Measurements from ENCODE around the gene BCL2L13.
"Not testable (repeated sequence)": the region's sequence is repeated elsewhere in the genome, so short reads cannot be mapped to it uniquely, and the experiment has no call there.

Gene BCL2L13

DNA sequence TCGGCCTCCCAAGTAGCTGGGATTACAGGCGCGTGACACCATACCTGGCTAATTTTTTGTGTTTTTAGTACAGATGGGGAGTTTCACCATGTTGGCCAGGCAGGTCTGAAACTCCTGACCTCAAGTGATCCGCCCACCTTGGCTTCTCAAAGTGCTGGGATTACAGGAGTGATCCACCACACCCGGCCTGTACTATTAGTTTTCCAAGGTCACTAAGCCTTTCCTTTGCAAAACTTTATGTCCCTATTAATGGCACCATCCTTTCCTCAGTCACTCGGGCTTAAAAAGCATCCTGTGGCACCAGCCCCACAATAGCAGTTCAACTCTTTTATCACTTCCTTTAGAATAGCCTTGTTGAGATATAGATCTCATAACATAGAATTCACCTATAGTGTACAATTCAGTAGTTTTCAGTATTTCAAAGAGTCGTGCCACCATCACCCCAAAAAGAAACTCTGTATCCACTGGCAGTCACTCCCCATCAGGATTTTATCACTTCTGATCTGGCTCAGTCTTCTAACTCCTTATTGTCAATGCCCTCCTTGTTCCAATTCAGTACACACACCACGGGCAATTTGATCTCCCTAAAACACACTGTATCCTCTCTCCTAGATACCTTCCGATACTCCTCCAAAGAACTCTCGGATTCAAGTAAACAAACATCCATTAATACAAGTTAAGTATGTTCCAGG lies 921 bp upstream of the BCL2L13 start:
- no peak for FAIRE-seq

DNA sequence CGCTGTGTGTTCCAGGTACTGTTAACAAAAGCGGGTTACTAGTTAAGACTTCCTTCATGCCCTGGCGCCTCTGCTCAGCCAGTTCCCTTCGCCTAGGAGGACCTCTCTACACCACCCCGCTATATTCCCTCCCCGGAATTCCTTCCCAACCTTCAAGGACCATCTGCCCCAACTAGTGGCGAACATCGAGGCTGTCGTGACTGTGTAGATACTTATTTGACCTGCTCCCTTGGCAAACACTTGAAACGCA lies 450 bp upstream of the BCL2L13 start:
- FAIRE-seq, result no peak

DNA sequence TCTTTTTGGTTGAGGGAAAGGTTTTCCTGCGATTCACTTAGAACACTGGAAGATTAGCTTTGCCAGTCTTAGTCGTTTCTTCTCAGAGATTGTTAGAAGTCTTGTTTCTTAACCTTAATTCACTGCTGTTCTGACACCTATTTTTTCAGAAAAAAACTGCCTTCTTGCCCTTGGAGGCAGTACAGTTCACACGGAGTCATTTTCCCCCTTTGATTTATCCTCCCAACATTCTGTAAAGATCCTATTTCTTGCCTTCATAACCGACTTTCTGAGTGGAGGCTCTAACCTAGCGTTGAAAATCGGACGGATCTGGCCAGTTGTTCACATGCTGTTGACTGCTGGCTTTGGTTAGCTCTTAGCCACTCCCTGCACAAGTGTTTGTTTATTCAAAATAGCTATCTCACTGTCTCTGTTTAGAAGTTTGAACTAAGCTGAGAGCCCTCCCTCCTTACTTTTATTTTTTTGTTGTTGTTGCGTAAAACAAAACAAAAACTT lies 737 bp downstream of the BCL2L13 start:
- FAIRE-seq, result peak; percentile 37

DNA sequence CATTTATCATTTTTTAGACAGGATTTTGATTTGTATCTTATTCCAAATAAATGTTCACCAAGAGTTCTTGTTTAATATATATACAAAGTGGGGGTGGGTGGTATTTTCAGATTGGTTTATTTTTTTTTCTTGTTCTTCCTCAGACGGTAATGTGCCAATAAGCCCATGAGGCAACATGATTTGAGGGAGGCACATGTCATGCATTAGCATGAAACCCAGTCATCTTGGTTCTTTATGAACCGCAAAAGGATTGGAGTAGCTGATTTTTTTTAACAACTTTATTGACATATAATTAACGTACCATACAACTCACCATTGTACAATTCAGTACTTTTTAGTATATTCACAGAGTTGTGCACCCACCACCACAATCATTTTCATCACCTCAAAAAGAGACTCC lies 2.7 kb downstream of the BCL2L13 start:
- FAIRE-seq, result no peak

DNA sequence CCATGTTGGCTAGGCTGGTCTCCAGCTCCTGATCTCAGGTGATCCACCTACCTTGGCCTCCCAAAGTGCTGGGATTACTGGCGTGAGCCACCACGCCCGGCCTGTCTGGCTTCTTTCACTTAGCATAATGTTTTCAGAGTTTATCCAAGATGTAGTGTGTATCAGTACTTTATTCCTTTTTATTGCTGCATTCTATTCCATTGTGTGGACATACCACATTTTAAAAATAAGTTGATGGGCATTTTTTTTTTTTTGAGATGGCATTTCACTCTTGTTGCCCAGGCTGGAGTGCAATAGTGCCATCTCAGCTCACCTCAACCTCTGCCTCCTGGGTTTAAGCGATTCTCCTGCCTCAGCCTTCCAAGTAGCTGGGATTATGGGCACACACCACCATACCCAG lies 3.8 kb downstream of the BCL2L13 start:
- not testable (repeated sequence) for FAIRE-seq

DNA sequence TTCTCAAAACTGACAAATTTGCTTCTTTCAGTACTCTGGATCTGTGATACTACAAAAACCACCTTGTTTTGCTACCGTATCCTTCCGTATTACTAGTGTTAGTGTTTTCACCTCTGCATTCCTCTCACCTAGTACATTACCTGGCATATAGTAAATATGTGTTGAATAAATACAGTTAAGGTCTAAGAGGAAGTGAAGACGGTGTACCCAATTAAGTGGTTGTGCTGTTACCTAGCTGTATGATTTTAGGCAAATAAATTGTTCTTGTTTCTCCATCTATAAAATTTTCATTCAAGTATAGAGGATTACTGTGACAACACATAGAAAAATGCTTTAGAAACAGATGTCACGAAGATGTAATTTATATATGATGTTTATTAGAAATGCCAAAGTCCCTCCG lies 8.9 kb downstream of the BCL2L13 start:
- FAIRE-seq, result no peak

DNA sequence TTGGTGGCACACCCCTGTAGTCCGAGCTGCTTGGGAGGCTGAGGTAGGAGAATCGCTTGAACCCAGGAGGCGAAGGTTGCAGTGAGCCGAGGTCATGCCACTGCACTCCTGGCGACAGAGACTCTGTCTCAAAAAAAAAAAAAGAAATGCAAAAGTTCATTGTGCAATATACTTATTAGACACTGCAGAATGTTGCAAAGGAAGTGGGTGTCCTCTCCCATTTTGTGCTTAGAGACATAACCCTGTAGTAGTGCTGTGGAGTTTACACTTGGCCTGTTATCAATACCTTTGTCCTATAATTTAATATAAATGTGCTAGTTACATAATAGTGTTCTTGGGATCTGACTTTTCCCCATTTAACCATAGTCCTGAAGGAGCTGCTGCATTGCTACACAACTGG lies 9.4 kb downstream of the BCL2L13 start:
- no peak for FAIRE-seq

DNA sequence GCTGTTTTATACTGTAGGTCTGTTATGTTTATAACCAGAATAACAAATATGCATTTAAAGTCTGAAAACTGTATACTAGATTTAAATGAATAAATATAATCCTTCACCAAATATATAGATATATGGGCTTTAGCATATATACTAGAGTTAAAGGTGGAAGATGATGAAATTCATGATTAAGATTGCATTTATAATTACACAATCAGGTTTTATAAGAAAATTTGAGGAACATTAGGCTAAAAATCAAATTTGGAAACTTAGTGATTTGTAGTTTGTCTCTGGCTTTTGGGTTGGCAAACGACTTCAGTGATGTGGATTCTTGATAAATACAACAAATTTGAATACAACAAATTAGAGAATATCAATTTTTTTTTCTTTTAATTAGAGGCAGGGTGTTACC lies 10.0 kb downstream of the BCL2L13 start:
- no peak for FAIRE-seq

DNA sequence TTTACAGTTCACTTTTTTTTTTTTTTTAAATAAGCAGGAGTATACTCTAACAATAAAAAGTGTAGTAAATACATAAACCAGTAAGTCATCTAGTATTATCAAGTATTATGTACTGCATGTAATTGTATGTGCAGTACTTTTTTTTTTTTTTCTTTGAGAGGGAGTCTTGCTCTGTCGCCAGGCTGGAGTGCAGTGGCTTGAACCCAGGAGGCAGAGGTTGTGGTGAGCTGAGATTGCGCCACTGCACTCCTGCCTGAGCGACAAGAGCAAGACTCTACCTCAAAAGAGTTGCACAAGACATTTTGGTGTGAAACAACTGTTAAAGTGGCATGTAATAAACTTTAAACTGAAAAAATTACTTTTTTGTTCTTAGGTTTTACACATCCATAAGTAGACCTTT lies 16.7 kb downstream of the BCL2L13 start:
- no peak for FAIRE-seq

DNA sequence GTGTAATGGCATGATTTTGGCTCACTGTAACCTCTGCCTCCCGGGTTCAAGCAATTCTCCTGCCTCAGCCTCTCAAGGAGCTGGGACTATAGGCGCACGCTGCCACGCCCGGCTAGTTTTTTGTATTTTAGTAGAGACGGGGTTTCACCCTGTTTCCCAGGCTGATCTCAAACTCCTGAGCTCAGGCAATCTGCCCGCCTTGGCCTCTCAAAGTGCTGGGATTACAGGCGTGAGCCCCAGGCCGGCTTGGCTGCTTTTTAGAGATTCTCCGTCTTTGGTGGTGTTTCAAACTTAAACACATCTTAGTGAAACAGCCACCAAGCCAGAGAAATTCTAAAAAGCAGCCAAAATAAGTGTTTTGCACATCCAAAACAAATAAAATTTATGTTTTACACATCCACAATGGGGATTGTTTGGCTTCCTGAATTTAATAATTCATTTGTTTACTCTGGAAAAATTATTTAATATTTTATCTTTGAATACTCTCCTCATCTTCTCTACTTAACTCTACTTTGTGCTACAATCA lies 18.4 kb downstream of the BCL2L13 start:
- FAIRE-seq, result no peak

DNA sequence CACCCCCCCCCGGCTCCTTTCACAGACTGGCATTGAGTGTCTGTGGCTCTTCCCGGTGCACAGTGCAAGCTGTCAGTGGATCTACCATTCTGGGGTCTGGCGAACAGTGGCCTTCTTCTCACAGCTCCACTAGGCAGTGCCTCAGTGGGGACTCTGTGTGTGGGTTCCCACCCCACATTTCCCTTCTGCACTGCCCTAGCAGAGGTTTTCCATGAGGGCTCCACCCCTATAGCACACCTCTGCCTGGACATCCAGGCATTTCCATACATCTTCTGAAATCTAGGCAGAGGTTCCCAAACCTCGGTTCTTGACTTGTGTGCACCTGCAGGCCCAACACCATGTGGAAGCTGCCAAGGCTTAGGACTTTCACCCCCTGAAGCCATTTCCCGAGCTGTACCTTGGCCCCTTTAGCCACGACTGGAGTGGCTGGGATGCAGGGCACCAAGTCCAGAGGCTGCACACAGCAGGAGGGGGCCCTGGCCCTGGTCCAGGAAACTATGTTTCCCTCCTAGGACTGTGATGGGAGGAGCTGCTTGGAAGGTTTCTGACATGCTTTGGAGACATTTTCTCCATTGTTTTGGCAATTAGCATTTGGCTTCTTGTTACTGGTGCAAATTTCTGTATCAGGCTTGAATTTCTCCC lies 26.0 kb downstream of the BCL2L13 start:
- FAIRE-seq, result no peak

DNA sequence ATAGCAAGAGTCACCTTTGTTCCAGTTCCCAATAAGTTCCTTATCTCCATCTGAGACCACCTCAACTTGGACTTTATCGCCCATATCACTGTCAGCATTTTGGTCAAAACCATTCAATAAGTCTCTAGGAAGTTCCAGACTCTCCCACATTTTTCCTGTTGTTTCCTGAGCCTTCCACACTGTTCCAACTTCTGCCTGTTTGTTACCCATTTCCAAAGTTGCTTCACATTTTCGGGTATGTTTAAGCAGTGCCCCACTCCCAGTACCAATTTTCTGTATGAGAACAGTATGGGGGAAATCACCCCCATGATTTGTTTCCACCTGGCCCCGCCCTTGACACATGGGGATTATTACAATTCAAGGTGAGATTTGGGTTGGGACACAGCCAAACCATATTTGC lies 26.7 kb downstream of the BCL2L13 start:
- no peak for FAIRE-seq

DNA sequence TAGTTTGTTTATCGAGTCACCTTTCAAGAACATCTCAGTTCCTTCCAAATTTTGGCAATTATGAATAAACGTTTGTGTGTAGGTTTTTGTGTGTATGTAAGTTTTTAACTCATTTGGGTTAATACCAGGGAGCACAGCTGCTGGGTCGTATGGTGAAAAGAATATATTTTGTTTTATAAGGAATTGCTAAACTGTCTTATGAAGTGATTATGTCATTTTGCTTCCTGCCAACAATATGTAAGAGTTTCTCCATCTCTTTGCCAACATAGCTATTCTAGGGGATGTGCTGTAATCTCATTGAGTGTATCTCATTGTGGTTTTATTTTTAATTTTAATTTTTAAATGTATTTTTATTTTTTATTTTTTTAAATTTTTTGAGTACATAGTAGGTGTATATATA lies 27.3 kb downstream of the BCL2L13 start:
- FAIRE-seq, result no peak

DNA sequence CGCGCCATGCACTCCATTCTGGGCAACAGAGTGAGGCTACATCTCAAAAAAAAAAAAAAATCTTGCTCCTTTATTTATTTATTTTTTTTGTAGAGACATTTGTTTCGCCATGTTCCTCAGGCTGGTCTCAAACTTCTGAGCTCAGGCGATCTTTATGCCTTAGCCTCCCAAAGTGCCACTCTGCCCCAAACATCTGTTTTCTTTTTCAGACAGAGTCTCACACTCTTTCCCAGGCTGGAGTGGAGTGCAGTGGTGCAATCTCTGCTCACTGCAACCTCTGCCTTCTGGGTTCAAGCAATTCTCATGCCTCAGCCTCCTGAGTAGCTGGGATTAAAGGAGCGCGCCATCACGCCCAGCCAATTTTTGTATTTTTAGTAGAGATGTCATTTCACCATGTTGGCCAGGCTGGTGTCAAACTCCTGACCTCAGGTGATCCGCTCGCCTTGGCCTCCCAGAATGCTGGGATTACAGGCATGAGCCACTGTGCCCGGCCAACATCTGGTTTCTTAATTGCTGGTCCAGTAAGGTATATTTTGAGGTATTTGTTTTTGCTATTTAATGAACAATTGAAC lies 33.0 kb downstream of the BCL2L13 start:
- FAIRE-seq, result not testable (repeated sequence)

DNA sequence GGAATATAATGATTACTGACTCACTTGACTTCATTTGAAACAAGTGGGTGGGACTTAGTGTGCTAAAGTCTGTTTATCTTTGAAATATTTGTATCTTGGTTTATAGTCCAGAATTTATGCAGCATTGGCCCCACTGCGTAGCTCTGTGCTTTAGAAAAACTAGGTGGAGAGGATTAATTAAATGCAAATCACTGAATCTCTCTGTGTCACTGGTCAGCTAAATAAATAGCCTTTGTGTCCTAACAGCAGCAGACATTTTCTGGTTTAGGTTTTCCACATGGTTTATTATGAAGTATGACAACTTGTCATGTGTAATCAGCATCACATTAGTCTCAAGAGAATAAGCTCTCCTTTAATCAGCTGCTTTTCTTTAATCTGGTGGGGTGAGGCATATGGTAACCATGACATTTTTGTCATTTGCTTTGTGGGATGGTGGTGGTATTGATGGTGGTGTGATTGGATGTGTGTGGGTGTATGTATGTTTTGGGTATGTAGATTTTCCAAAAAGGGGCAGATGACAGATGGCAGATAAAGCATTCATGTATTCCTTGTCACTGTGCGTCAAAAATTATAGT lies 33.9 kb downstream of the BCL2L13 start:
- FAIRE-seq, result no peak

DNA sequence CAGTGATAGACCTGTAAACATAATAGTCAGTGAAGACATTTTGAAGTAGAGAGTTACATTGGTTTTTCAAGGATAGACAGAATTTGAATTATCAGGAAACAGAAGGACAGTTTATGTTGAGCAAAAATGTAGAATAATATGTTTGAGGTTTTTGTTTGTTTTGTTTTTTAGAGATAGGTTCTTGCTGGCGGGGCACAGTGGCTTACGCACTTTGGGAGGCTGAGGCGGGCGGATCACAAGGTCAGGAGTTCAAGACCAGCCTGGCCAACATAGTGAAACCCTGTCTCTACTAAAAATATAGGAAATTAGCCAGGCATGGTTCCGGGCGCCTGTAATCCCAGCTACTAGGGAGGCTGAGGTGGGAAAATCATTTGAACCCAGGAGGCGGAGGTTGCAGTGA lies 35.6 kb downstream of the BCL2L13 start:
- FAIRE-seq, result no peak

DNA sequence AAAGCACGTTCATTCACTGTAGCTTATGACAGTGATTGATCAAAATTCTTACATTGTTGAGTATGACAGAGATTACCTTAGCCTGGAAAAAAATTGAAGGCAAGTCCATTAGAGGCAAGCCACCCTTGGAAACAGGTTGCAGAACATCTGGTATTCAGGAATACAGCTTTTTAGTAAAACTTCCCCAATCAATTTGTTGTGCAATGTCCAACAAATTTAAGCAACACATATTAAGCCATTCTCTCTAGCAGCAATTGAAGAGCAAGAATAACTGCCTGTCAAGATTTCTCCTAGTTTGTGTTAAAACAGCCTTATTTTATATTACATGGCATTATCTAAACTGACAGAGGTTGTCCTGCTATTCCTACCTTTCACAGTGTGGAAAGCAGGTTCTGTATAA lies 37.0 kb downstream of the BCL2L13 start:
- no peak for FAIRE-seq

DNA sequence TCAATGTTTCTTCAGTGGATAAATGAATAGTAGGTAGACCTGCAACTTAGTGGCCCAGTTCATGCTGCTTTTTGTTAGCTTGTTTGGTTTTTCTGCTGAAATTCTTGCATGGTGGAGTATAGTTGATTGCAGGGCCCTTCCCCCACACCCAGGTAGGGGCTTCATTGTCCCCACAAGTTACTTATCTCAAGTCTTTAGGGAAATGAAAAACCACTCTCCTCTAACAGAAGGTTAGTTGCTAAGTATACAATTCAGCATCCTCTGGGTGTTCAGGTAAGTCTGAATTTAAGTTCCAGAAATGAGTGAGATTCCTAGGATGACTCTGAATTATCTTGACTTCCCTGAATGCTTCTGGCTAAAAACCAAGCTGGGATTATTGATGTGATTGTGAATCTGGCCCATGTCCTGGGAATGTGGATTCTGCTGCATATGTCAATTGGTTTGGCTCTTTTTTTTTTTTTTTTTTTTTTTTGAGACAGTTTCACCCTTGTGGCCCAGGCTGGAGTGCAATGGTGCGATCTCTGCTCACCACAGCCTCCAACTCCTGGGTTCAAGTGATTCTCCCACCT lies 40.3 kb downstream of the BCL2L13 start:
- FAIRE-seq, result no peak

DNA sequence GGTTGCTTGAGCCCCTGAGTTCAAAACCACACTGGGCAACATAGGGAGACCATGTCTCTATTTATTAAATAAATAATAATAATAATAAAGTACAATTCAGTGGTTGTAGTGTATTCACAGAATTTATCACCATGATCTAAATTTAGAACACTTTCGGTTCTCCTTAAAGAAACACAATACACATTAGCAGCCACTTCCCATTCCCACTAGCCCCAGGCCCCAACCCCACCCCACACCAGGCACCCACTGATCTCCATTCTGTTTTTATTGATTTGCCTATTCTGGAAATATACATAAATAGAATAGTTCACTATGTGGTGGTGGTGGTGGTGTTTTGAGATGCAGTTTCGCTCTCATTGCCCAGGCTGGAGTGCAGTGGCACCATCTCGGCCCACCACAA lies 45.7 kb downstream of the BCL2L13 start:
- FAIRE-seq, result no peak

DNA sequence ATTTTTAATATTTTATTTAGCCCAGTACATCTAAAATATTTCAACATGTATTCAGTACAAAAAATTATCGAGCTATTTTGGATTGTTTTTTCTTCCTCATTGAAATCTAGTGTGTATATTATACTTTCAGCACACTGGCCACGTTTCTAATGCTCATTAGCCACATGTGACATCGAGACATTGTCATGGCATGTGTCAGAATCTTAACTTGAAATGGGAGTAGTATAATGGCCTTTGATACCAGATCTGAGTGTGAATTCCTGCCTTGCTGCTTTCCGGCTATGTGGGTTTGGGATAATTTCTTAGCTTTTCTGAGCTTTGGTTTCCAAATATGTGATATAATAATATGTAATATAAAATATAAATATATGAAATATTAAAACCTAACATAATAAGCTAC lies 54.3 kb downstream of the BCL2L13 start:
- no peak for FAIRE-seq

DNA sequence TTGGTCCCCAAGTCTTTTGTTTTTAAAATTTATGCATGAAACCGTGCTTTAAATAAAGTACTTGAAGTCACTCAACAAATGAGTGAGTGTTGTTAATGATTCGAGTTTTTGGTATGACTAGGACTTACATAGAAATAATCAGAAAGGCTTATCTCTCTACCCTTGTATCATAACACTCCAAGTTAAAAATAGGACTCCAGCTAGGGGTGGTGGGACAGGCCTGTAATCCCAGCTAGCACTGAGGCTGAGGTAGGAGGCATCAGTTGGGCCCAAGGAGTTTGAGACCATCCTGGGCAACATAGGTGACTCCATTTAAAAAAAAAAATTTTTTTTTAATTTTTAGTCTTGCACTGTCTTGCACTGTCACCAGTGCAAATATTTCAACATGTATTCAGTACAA lies 55.6 kb downstream of the BCL2L13 start:
- FAIRE-seq, result no peak

DNA sequence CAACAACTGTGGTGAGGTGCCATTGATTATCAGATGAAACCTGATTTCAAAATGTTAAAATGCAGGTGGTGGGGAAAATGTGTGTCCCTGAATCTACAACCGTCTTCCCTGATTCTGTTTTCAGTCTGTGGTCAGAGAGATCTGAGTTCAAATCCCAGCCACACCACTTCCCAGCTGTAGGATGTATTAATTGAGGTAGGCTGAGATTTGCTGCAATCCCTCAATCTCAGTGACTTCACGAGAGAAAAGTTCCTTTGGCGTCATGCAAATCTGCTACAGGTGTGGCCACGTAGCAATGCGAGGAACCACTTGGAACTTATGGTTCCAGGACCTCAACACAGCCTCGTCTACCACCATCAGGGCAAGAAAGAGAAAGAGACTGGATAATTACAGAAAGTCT lies 56.2 kb downstream of the BCL2L13 start:
- no peak for FAIRE-seq

DNA sequence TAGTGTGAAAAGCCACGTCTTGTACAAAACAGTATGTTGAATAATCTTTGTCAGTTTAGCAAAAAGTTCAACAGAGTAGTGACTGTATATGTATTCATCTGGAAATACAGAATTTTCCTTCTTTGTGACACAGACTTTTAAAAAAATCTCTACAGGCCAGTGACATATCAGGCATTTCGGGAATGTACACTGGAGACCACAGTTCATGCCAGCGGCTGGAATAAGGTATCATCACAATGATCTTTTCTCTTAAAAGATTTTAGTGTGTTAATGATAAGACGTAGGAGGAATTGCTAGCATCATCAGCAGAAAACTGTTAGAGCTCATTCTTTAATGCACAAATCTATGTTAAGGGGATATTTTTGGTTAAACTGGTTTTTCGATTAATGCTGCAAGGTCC lies 57.4 kb downstream of the BCL2L13 start:
- no peak for FAIRE-seq

DNA sequence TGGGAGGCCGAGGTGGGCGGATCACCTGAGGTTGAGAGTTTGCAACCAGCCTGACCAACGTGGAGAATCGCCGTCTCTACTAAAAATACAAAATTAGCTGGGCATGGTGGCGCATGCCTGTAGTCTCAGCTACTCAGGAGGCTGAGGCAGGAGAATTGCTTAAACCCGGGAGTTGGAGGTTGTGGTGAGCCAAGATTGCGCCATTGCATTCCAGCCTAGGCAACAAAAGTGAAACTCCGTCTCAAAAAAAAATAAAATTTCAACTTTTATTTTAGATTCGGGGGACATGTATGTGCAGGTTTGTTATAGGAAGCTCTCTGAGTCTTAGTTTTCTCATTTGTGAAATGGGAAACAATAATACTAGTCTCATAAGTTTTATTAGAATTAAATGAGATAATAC lies 58.6 kb downstream of the BCL2L13 start:
- not testable (repeated sequence) for FAIRE-seq
